ENCODE data around the gene CHCHD6. TPM values are rescaled to one million over a fixed set of nuclear protein-coding genes. Genes with fewer than 3 reads are reported as not detected.

The CHCHD6 gene
- total RNA-seq, 2 donors from 2014 or later = 8.4 to 10.9 TPM

DNA sequence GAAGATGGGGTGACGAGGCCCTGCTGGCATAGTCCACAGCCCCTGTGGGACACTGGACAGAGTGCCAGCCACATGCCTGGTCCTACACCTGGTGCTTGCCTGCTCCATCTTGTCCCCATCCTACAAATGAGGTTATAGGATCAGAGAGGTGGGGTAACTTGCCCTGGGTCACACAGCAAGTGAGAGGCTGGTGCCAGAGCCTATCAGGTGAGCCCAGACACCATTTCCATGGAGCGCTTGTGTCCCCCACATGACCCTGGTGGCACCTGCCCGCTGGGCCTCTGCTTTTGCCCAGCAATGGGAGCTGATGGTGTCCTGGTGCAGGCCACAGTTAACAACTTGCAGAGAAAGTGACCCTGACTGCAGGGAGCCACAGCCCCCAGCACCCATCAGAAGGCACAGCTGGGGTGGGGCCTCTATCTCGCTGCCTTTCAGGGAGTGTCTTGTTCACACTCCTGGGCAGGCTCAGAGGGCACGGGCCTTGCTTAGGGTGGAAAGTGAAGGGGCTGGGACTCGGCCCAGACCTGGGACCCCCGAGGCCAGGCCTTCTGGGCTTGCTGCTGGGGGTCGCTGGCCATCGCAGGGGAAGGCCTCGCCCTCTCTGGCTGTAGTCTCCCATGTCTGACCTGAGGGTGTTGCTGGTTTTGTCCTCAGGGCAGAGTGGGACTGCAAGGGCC, 286.1 kb downstream of the CHCHD6 start:
- no peaks in the 10 kb centered on the region for H3K27me3 ChIP-seq
- DNase-seq (ENCODE audit: low spot score) = no peak
- H3K27ac ChIP-seq = no peak overlapping the region
- H3K9me3 ChIP-seq = no peaks in the 10 kb centered on the region
- TF ChIP-seq, protein P1, sequence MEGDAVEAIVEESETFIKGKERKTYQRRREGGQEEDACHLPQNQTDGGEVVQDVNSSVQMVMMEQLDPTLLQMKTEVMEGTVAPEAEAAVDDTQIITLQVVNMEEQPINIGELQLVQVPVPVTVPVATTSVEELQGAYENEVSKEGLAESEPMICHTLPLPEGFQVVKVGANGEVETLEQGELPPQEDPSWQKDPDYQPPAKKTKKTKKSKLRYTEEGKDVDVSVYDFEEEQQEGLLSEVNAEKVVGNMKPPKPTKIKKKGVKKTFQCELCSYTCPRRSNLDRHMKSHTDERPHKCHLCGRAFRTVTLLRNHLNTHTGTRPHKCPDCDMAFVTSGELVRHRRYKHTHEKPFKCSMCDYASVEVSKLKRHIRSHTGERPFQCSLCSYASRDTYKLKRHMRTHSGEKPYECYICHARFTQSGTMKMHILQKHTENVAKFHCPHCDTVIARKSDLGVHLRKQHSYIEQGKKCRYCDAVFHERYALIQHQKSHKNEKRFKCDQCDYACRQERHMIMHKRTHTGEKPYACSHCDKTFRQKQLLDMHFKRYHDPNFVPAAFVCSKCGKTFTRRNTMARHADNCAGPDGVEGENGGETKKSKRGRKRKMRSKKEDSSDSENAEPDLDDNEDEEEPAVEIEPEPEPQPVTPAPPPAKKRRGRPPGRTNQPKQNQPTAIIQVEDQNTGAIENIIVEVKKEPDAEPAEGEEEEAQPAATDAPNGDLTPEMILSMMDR (IDR thresholded peaks at IDR 0.05) = no peak
- no peak overlapping the region for H3K4me3 ChIP-seq
- peaks cover 0 to 60% of the 10 kb centered on the region in 2 donors for H3K4me1 ChIP-seq
- H3K36me3 ChIP-seq = peaks cover 10% of the 10 kb centered on the region

DNA sequence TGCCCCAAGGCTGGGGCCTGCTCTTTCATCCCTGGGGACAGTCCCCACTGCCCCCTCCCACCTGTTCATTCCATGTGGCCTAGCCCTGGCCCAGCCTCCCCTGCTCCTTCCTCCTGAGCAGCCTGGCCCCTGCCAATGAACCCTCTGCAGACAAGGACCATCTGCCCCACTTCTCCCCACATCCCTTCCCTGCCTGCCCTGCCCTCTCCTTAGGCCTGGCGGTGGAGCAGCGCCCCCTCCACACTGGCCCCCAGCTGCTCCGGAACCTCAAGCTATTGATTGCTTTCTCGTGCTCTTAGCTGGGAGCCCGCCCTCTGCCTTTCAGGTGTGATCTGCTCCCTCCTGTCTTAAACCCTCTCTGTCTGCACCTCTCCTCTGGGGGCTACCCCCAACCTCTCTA, 286.9 kb downstream of the CHCHD6 start:
- no peak for DNase-seq (ENCODE audit: low spot score)
- TF ChIP-seq, protein P1 (IDR thresholded peaks at IDR 0.05) = no peak
- H3K4me1 ChIP-seq = peaks cover 0 to 55% of the 10 kb centered on the region in 2 donors
- H3K36me3 ChIP-seq = peaks cover 10% of the 10 kb centered on the region
- no peak overlapping the region for H3K27ac ChIP-seq
- no peaks in the 10 kb centered on the region for H3K27me3 ChIP-seq
- H3K4me3 ChIP-seq = no peak overlapping the region
- H3K9me3 ChIP-seq = no peaks in the 10 kb centered on the region

DNA sequence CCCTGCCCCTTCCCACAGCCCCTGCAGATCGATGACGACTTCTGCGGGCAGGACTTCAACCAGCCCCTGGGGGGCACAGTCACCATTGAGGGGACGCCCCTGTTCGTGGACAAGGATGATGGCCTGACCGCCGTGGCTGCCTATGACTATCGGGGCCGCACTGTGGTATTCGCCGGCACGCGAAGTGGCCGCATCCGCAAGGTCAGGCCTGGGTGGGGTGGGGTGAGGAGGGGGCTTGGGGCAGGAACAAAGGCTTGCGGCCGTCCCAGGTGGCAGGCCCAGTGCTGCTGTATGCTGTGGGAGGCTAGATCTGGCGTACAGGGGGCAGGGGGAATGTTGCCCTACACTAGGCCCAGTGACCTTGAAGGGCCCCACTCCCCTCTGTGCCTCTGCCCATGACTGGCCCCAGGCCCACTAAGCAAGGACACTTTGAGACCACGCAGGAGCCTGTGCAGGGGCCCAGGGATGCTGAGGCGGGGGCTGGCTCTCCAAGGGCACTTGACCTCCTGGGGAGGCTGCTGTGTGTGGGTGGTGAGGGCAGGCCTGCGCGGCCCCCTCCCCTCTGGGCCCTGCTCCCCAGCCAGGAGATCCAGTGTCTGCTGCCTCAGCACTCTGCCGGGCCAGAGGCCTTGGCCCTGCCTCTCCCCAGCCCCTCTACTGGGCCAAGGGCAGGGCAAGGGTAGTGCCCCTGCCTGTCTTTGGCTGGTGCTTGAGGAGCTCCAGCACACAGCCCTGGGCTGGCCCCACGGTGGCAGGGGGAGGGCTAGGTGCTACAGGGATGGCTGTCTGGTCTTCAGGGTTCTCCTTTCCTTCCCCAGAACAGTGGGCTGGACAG, 287.5 kb downstream of the CHCHD6 start:
- no peak for DNase-seq (ENCODE audit: low spot score)
- H3K27me3 ChIP-seq = no peaks in the 10 kb centered on the region
- no peak overlapping the region for H3K27ac ChIP-seq
- TF ChIP-seq, protein P1 (IDR thresholded peaks at IDR 0.05) = no peak
- H3K4me3 ChIP-seq = no peak overlapping the region
- no peaks in the 10 kb centered on the region for H3K9me3 ChIP-seq
- peaks cover 0 to 50% of the 10 kb centered on the region in 2 donors for H3K4me1 ChIP-seq
- H3K36me3 ChIP-seq = peaks cover 10% of the 10 kb centered on the region

DNA sequence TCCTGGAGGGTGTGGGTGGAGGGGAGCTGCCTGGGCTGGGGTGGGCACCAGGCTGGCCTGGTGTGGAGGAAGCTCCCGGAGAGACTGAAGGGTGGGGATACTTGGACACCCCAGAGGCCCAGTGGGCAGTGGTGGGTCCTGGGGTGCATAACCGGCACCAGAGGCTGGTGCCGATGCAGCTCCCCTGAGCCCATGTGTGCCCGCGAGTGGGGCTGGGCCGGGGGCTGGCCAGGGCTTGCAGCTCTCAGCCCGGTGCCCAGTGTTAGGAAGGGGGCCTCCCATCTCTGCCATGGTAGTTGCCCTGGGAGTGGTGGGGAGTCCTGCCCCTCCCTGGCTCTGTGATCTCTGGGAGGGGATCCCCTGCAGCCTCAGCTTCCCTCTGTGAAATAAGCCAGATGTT, 288.2 kb downstream of the CHCHD6 start:
- Histone ChIP-seq H3K4me3 (no peak overlapping the region), H3K27me3 (no peaks in the 10 kb centered on the region), H3K36me3 (peaks cover 10% of the 10 kb centered on the region), H3K4me1 (peaks cover 0 to 51% of the 10 kb centered on the region in 2 donors), H3K9me3 (no peaks in the 10 kb centered on the region), H3K27ac (no peak overlapping the region)
- no peak for DNase-seq (ENCODE audit: low spot score)
- TF ChIP-seq, protein P1 (IDR thresholded peaks at IDR 0.05) = no peak

DNA sequence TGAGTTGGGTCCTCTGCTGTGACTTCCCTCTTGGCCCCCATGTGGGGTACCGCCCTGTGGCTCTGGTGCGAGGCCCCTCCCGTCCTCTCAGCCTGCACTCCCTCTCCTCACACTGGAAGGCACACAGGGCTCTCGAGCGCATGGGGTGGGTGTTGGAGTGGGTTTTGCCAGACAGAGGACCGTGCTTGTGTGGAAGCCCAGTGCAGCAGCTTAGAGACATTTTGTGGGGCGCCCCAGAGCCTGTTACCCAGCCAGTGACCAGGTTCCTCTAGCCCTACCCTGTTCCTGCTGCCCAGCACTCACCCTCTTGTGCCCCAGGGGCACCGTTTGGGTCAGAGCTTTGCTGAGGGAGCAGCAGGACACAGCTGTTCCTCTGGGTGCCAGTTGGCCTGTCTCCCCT, 288.7 kb downstream of the CHCHD6 start:
- TF ChIP-seq, protein P1 (IDR thresholded peaks at IDR 0.05) = no peak
- DNase-seq (ENCODE audit: low spot score) = no peak
- Histone ChIP-seq H3K27ac (no peak overlapping the region), H3K27me3 (no peaks in the 10 kb centered on the region), H3K36me3 (peaks cover 10% of the 10 kb centered on the region), H3K4me1 (peaks cover 0 to 57% of the 10 kb centered on the region in 2 donors), H3K4me3 (no peak overlapping the region), H3K9me3 (no peaks in the 10 kb centered on the region)

Data from right atrium auricular region (tissue), 2 donors.